Vagina (tissue), 2 donors: Measurements from ENCODE around the gene MYPN.

Experiments used
- CTCF ChIP-seq, 3 experiments: fragments of 450-650 bp in 2 of 3; fragments of 200-600 bp in 1 of 3; sonication (generic) in 1 of 3; IDR thresholded peaks; one replicate each; pipeline ENCODE4 v1.5.1; 2017 to 2019; ENCODE audit warnings: antibody characterized with exemption in 3 of 3, mild to moderate bottlenecking in 2 of 3, moderate library complexity in 2 of 3
- POLR2A ChIP-seq, 2 donors: fragments of 450-650 bp; IDR thresholded peaks; one replicate each; pipeline ENCODE4 v1.6.1; 2017; ENCODE audit warnings: antibody characterized with exemption in 2 of 2, mild to moderate bottlenecking in 2 of 2, moderate library complexity in 2 of 2

- TF ChIP-seq CTCF (IDR thresholded peaks at IDR 0.05) (no peak), POLR2A (IDR thresholded peaks at IDR 0.05) (no peak)
Observed at GRCh38 chr10:68239069-68239468, 129.8 kb downstream of the MYPN start.
